GM12873 (cell line): ENCODE results near the gene TMEM45A.

Experiments
- CTCF ChIP-seq: IDR thresholded peaks from 2 replicates; pipeline ENCODE4 v1.5.1; 2012; ENCODE audit warnings: low read depth, mild to moderate bottlenecking, moderate library complexity, low read length, control low read depth; ENCODE audit not compliant: insufficient read depth; ENCODE audit errors: missing control alignments

Gene TMEM45A

GRCh38 chr3:100602506-100603444 is 110.4 kb downstream of the TMEM45A start:
- TF ChIP-seq CTCF: no peak

- peak; percentile 50 for TF ChIP-seq CTCF
Observed at GRCh38 chr3:100603469-100603868, 111.0 kb downstream of the TMEM45A start.

- TF ChIP-seq CTCF: no peak
Observed at GRCh38 chr3:100605358-100605757, 112.9 kb downstream of the TMEM45A start.

- peak; percentile 35 for TF ChIP-seq CTCF
Observed at GRCh38 chr3:100606894-100607512, 114.6 kb downstream of the TMEM45A start.

- no peak for TF ChIP-seq CTCF
Observed at GRCh38 chr3:100609305-100609704, 116.9 kb downstream of the TMEM45A start, which contains the start of gene ADGRG7. Gene ADGRG7, plus strand, starts transcription at chr3:100609601. Its CDS starts 256 bp downstream, at chr3:100609857.

- no peak for TF ChIP-seq CTCF
Observed at GRCh38 chr3:100609963-100610362, 117.5 kb downstream of the TMEM45A start.

GRCh38 chr3:100611221-100611620 is 118.8 kb downstream of the TMEM45A start:
- TF ChIP-seq CTCF: no peak
